HG03460 (cell line): ENCODE results near the gene GLIS2.

Experiments used
- ATAC-seq: cut with Tn5 transposase; IDR thresholded peaks from one replicate; pipeline ENCODE4 v1.9.1; 2021; ENCODE audit not compliant: unreplicated experiment

The GLIS2 gene

DNA sequence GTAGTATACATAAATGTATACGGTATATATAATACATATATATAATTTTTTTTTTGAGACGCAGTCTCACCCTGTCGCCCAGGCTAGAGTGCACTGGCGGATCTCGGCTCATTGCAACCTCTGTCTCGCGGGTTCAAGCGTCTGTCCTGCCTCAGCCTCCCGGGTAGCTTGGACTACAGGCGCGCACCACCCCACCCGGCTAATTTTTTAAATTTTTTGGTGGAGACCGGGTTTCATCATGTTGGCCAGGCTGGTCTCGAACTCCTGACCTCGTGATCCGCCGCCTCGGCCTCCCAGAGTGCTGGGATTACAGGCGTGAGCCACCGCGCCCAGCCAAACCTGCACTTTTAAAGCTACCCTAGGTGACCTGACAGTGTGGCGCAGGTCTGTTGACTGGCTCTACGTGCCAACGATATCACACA, 34.5 kb downstream of the GLIS2 start:
- ATAC-seq = no peak

DNA sequence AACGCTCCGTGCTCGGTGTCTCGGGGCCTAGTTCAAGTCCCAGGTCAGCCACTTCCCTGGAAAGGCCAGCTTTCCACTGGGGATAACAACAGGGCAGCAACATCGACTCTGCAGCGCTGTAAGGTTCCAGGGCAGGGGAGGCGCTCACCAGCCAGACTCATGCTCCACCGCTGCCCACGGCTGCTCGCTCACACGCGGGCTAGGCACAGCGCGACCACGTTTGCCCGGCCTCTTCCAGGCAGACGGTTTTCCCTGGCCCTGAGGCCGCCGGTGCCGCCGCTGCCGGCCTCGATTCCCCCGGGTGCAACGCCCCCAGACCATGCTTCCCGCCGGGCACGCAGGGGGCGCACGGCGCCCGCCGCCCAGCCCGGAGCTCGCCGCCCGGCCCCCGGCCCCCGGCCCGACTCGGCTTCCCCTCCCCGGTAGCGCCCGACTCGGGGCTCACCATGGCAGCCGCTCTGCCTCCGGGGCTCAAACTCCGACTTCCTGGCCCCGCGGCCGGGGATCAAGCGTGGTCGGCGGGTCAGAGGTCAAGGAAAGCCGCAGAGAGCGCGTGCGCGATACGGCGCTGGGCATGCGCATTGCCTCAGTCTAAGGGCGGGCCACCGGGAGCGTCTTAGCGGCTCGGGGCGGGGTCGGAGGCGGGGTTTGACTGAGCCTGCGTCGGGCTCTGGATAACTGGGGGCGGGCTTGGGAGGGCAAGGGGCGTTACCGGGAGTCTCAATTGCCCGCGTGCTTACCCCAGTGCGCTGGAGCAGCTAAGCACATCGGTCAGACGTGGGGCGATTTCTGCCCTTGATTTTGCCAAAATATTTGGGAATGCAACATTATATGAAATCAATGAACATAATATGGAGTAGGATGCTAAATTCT, 35.2 kb downstream of the GLIS2 start, which contains the start of gene PAM16:
Gene PAM16, minus strand, starts transcription at position 535 of the 873 bp plus-strand sequence. Its CDS starts 87 bp downstream, at position 448.
- peak; percentile 84 for ATAC-seq

DNA sequence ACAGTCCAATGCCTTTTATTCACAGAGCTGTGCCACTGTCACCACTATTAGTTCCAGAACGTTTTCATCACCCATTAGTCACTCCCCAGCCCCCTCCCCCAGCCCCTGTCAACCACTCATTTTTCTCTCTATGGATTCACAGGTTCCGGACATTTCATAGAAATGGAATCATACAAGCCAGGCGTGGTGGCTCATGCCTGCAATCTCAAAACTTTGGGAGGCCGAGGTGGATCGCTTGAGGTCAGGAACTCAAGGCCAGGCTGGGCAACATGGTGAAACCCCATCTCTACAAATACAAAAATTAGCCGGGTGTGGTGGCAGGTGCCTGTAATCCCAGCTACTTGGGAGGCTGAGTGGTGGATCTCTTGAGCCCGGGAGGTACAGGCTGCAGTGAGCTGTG, 36.0 kb downstream of the GLIS2 start:
- ATAC-seq = no peak

DNA sequence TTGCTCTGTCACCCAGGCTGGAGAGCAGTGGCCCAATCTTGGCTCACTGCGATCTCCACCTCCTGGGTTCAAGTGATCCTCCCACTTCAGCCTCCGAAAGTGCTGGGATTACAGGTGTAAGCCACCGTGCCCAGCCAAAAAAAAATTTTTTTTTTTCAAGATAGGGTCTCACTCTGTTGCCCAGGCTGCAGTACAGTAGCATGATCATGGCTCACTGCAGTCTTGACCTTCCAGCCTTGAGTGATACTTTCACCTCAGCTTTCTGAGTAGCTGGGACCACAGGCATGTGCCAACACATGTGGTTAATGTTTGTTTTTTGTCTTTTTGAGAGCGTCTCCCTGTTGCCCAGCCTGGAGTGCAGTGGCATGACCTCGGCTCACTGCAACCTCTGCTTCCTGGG, 37.0 kb downstream of the GLIS2 start:
- ATAC-seq = no peak

DNA sequence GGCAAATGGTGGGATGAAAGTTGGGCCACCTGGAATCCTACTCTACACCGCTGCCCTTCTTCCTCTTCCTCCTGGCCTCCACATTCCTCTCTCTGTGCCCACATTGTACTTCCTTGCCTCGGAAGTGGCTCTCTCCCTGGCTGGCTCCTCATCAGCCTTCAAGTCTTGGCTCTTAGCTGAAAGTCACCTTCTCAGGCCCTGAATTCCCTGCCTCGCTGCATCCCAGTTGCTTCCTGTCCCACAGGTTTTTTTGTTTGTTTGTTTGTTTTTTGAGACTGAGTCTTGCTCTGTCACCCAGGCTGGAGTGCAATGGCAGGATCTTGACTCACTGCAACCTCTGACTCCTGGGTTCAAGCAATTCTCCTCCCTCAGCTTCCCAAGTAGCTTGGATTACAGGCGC, 37.8 kb downstream of the GLIS2 start:
- ATAC-seq = no peak

DNA sequence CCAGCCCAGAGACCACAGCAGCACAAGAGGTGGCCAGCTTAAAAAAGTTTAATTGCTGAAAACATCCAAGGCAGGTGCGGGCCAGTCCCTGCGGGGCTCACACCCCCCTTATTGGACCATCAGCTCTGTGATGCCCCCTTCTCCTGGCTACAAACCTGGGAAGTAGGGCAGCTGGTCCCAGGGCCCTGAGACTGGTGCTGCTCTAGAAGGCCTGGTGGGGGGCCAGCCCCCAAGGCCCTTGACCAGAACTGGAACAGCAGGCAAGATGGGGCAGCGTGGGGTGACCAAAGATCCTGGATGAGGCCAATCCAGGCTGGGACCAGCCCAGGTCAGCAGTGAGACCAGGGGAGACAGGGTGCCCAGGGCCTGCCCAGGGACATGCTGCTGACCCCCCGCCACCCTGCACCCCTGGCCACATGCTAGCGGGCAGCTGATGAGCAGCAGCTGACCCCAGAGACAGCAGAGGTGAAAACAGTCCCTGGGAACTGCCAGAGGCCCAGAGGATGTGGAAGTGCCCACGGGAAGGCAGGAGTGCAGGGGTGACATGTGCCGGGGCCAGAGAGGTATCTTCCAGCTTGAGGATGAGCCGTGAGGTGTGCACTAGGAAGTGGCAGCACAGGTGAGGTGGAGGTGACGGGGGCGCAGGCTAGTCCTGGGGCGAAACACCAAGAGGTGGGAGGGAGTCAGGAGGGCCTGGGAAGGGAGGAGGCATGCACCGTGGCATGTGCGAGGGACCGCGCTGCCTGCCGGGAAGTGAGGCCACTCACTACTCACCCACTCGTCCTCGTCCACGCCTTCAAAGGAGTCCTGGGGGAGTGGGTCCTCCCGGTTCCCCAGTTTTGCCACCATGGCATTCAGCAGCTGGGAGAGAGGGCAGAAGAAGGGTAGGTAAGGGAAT, 38.9 kb downstream of the GLIS2 start:
- ATAC-seq = no peak

DNA sequence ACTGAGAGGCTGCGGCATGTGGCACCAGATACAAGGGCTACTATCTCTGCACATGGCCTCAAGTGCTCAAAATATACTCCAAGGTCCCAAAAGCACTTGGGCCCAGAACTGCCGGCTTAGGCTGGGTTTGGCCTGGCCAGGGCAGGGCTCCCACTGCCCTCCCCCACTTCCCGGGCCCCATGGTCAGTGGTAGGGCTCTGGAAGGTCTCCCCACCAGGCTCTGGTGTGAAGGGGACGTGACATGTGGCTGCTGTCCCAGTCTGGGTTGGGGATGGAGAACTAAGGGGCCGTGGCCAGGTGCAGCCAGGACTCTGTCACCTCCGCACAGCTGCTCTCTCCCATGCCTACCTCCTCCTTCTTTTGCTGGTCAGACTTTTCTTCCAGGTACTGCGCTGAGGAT, 41.0 kb downstream of the GLIS2 start:
- no peak for ATAC-seq

DNA sequence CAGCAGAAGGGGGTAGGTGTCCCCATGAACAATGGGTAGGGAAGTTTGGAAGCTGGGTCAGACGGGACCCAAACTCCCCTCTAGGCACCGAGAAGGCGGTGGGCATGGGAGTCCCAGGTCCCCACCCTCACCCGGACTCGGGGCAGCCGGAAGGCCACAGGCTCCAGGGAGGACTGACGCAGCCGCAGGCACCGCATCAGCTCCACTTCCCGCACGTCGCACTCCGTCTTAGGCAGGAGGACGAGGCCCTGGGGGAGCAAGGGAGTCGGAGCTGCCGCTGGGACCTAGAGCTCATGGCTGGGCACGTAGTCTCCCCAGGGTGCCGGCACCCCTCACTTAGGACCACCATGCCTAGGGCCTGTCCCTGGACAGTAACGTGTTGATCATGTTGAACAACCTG, 42.4 kb downstream of the GLIS2 start:
- ATAC-seq = no peak

DNA sequence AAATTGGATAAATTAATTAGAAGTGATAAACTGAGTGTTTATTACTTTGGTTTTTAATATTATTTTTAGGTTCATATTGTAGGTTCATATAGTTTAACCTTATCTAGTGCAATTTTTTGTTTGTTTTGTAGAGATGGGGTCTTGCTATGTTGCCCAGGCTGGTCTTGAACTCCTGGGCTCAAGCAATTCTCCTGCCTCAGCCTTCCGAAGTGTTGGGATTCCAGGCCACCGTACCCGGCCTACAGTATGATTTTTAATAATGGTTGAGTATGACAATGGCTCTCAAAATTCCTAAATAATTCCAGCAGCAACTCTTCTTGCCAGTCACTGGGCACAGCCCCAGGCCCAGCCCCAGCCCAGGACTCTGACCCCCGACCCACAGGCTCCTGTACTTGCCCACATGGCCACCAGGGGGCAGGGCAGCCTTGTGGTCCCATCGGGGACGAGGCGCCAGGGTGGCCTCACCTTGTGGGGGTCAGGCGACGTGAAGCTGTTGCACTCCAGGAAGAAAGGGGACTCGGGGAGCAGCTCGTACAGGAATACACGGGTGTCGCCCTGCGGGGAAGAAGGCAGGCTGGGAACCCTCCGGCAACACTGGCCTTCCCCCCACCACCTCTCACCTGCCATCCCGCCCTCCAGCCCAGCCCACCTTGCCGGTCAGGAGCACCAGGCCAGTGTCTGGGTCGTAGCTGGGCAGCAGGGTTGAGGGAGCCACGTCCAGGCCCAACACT, 43.1 kb downstream of the GLIS2 start:
- no peak for ATAC-seq

DNA sequence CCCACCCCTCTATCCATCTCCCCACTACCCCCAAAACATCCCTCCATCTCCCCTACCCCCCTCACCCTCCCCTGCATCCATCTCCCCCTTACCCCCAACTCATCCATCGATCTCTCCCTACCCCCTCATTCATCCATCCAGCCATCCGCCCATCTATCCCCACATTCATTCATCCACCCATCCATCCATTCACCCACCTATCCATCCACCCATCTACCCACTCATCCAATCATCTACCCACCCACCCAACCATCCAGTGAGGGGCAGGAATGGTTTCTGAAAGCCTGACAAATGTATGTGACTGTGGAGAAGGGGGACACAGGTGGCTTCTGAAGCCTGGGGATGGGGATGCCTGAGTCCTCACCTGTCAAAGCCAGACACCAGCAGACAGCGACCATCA, 44.0 kb downstream of the GLIS2 start:
- no peak for ATAC-seq

DNA sequence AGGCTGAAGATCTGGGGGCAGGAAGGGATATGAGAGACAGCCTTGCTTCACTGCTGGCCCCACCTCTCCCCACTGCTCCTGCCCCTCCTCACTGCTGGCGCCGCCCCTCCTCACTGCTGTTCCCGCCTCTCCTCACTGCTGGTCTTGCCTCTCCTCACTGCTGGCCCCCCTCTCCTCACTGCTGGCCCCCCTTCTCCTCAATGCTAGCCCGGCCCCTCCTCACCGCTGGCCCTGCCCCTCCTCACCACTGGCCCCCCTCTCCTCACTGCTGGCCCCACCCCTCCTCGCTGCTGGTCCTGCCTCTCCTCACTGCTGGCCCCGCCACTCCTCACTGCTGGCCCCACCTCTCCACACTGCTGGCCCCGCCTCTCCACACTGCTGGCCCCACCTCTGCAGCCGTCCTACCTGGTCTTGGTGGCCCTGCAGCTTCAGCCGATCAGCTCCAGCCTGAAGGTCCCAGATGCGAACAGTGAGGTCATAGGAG, 44.7 kb downstream of the GLIS2 start:
- no peak for ATAC-seq

DNA sequence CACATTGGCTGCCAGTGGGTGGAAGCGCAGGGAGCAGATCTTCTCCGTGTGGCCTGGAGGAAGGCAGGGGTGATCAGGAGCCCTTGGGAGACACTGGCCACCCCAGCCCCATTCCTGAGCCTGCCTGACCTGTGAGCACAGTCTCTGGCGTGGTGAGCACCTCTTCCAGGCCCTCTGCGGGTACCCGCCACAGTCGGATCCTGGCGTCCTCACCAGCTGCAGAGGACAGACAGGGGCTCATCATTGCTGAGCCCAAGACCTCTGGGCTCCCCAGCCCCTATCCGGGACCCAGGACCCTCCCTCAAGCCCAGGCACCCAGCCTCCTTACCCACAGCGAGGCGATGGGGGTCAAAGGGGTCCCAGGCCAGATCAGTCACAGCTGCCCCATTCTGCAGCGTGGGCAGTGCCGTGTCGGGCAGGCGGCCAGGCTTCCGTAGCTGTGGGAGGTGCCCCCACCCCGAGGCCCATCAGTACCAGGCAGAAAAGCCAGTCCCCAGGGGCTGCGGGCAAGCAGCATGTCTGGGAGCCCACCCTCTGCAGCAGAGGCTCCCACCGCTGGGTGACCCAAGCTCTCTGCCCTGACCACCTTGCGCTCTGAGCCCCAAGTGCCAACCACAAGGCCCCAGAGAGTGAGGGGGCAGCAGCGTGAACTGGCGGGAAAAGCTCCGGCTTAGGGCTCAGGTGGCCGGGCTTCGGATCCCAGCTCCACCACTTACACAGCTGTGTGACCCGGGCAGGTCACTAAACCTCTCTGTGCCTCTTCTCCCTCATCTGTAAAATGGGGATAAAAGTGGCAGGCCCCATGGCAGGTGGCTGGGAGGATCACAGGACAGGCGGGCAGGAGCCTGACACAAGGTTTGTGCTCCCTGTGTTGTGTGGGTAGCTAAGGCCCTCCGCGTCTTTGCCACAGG, 45.4 kb downstream of the GLIS2 start:
- no peak for ATAC-seq

DNA sequence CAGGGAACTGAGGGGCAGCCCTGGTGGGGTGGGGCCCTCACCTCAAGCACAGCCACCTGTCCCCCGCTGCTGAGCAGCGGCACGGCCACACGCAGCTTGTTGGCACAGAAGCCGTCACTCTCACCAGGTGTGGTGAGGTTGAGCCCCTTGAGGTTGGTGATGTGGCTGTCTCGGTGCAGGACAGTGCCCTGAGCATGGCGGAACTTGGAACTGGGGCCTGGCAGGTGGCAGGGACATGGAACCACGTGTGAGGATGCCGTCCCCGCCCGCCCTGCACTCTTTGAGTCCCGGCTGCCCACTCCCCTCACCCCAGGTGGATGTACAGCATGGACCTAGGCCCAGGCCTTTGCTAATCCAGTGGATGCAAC, 46.1 kb downstream of the GLIS2 start:
- no peak for ATAC-seq

DNA sequence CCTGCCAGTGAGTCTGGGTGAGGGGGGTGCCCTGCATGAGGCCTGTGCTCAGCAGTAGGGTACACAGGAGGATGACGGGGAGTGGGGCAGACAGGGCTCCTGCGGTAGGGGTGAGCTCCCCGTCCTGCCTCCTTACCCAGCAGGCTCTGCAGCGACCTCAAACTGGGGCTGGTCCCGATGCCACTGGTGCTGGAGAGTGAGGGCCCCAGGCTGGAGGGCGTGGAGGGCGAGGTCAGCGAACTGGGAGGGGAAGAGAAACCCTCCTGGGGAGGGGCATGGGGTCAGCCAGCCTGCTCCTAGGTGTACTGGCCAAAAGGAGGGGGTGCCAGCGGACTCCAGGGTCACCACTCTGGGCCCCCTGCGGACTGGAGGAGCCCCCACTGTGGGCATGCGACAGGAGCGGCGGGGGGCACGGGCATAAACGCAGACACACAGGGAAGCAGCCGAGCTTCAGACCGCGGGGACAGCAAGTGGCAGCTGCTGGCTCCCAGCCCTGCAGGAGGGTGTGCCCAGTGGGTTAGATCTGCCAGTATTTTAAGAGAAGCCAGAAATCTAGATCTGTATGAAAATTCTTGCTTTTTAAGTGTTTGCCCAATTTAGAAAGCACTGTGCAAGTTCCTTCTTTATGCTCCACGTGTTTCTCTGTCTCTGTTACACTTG, 46.7 kb downstream of the GLIS2 start:
- ATAC-seq = no peak

DNA sequence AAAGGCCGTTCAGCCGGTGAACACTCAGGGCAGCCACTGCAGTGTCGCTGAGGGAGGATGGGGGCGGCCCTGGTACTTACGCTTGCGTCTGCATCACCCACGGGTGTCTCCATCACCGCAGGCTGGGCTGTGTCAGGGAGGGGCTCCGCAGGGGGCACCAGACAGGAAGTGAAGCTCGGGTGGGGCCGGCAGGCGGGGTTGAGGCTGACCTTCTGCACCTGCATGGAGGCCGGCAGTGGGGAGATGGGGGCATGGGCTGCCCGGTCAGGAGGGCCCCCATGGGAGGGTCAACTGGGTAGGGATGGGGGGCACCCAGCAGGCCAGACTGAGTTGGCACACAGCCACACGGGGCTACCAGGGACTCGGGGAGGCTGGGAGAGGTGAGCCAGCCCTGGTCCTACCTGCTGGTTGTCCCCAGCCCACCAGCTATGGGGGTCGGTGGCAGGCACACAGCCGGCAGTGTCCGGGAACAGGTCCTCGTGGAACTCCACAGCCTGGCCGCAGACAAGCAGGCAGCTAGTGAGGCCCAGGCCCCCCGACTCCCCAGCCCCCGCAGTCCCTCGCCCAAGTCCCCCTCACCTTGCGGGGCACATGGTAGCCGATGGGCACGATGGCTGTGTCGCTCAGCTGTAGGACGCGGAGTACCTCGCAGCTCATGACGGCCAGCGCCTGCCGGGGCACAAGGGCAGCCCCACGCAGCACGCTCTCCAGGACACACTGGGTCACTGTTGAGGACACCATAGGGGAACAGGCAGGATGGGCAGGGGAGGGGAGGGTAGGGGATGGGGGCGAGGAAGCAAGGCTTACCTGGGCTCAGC, 48.5 kb downstream of the GLIS2 start:
- ATAC-seq = no peak

DNA sequence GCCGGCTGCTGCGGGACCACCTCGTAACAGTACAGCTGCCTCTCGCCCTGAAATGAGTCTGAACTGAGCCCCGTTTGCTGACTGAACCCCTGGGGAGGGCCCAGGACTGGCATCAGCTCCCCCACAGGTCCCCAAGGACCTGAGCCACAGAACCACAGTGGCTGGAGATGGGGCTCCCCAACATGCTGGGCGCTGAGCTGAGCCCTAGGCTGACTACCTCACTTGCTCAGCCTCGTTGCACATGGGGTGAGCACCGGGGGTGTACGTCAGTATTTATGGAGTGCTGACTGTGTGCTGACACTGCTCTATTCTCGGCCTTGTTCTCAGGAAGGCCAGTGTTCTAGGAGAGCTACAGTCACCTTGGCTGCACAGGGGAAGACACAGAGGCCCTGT, 49.1 kb downstream of the GLIS2 start:
- peak; percentile 81 for ATAC-seq

DNA sequence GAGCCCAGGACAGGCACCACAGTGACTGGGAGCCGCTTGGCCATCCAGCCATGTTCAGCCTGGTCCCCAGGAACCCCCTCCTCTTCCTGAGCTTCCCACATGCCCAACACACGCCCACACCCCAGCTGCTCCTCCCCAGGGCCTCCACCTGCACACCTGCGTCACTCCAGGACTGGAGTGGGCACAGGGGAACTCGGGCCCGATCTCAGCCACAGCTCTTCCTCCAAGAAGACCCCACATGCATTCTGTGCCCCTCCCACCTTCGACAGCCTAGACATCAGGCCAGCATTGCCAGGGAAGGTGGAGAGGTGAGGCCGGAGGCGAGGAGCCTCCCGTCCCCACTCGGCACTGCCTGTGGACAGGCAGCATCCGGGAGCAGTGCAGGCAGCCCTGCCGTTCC, 49.7 kb downstream of the GLIS2 start:
- ATAC-seq = no peak

DNA sequence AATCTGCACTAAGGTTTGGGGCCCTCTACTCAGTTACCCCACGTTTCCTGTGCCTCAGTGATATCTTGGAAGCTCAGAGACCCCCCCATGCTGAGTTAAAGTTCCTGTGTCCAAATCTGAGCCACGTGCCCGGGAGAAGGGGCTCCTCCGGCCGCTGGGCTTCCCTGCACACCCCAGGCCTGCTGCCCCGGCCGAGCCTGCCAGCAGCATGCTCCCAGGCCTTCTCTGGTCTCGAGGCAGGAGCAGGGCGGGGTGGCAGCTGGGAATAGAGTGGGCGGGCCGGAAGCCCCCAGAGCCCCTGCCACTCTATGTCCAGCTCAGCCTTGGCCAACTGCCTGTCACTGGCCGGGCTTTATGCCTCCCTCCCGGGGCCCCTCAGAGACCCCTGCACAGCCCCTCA, 50.1 kb downstream of the GLIS2 start:
- no peak for ATAC-seq

DNA sequence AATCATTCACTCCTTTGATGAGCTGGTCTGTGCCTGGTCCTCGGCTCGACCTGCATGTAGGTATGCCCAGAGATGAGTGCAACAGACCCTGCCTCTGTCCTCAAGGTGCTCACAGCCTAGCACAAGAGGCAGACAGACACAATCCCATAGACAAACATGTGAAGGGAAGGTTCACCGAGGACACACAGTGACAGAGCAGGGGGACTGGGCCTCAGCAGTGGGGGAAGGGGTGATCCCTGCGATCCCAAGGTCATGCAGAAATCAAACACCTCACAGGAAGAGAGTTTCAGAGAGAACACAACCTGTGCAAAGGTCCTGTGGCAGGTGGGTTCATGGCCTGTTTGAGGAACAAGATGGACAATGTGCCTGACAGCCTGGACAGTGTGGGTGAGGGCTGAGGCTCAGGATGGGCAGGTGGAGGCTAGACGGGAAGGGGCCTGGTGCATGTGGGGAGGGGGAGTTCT, 51.6 kb downstream of the GLIS2 start:
- ATAC-seq = no peak
